AG04450 (cell line): Measurements from ENCODE around the gene FOXE3. TPM values are rescaled to one million over a fixed set of nuclear protein-coding genes. Genes with fewer than 3 reads are reported as not detected.

ENCODE experiments used
- CTCF ChIA-PET: fragments of 300-600, 350-600 bp; formaldehyde crosslinking; extraction: SDS; loops from one replicate; lab custom pipeline; 2022; ENCODE audit warnings: antibody characterized with exemption, inconsistent platforms; lab: Charles Lee
- POLR2A ChIA-PET: fragments of 350-600 bp; formaldehyde crosslinking; extraction: SDS; loops from one replicate; lab custom pipeline; 2021; ENCODE audit warnings: antibody characterized with exemption, inconsistent platforms; lab: Yijun Ruan, JAX
- DNase-seq: peaks from one replicate; pipeline ENCODE4 v3.0.0-alpha.2; 2011; ENCODE audit warnings: low read depth, low spot score
- H3K27ac ChIP-seq: one replicate; pipeline ENCODE4 v1.5.1; 2012; ENCODE audit warnings: low read depth, low read length, control low read depth
- H3K27me3 ChIP-seq: one replicate; pipeline ENCODE4 v1.6.0; 2012; ENCODE audit warnings: low read length; ENCODE audit not compliant: control insufficient read depth, insufficient read depth
- H3K4me3 ChIP-seq: 2 replicates; pipeline ENCODE4 v1.5.1; 2011; ENCODE audit warnings: mild to moderate bottlenecking, low read depth, low read length, control low read depth
- H3K9me3 ChIP-seq: 2 replicates; pipeline ENCODE4 v1.5.1; 2012; ENCODE audit warnings: low read length; ENCODE audit not compliant: control insufficient read depth, insufficient read depth
- polyA plus RNA-seq: library from polyadenylated mRNA; depleted of rRNA; stranded (reverse); fragments of >200 nt; gene quantifications from 2 replicates; pipeline ENCODE4 v1.2.3, GENCODE V29; 2011
- TF ChIP-seq, protein P1 (sequence below): IDR thresholded peaks from 2 replicates; pipeline ENCODE4 v1.5.1; 2011; ENCODE audit warnings: low read depth, low read length, control low read depth, inconsistent platforms

Gene FOXE3
- polyA plus RNA-seq, 1 experiment = not detected

DNA sequence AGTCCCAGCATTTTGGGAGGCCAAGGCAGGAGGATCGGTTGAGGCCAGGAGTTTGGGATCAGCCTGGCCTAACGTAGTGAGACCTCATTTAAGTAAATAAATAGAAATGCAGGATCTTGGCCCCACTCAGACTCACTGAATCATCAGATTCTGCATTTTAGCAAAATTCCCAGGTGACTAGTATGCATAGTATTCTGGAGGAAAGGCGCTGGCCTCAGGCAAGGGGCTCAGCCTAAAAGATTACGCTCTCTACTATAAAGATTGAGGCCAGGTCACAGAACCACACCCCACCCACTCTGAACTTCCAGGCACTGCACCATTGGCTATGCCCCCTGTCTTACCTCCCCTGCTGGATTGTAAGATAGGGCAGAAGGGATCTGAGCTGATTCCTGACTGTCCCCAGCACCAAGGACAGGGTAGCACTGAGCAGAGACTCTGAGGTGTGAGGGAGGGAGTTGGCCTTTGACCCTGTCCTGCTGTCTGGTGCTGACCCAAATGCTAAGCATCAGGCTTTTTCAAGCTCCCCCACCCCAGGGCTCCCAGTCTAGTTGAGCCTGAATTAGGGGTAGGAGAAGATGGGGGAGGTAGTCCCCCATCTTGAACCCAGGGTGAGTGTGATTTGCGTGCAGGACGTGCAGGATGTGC is 2.7 kb downstream of the FOXE3 start:
- H3K27ac ChIP-seq = no peak overlapping the region
- no peak overlapping the region for H3K4me3 ChIP-seq
- ChIA-PET POLR2A (interaction anchor here (0.6 kb wide), 1 partner anchor 15 kb away, joined by 4 read pairs; no protein-coding TSS in a partner anchor), CTCF (interaction anchor here (1.3 to 9.9 kb wide), 5 partner anchors 12 to 307 kb away, joined by 4 to 96 read pairs (median 23); partner anchors contain the start of gene FOXD2)
- H3K27me3 ChIP-seq = peaks cover 43% of the 10 kb centered on the region
- no peak for DNase-seq
- no peaks in the 10 kb centered on the region for H3K9me3 ChIP-seq
- TF ChIP-seq, protein P1, sequence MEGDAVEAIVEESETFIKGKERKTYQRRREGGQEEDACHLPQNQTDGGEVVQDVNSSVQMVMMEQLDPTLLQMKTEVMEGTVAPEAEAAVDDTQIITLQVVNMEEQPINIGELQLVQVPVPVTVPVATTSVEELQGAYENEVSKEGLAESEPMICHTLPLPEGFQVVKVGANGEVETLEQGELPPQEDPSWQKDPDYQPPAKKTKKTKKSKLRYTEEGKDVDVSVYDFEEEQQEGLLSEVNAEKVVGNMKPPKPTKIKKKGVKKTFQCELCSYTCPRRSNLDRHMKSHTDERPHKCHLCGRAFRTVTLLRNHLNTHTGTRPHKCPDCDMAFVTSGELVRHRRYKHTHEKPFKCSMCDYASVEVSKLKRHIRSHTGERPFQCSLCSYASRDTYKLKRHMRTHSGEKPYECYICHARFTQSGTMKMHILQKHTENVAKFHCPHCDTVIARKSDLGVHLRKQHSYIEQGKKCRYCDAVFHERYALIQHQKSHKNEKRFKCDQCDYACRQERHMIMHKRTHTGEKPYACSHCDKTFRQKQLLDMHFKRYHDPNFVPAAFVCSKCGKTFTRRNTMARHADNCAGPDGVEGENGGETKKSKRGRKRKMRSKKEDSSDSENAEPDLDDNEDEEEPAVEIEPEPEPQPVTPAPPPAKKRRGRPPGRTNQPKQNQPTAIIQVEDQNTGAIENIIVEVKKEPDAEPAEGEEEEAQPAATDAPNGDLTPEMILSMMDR = no peak

GRCh38 chr1:47420547-47420946 is 4.5 kb downstream of the FOXE3 start:
- Histone ChIP-seq H3K27me3 (peaks cover 32% of the 10 kb centered on the region), H3K4me3 (no peak overlapping the region), H3K9me3 (no peaks in the 10 kb centered on the region), H3K27ac (no peak overlapping the region)
- DNase-seq = no peak
- ChIA-PET CTCF (interaction anchor here (0.6 to 9.9 kb wide), 10 partner anchors 8 to 306 kb away, joined by 3 to 96 read pairs (median 6); partner anchors contain the start of gene FOXD2), POLR2A (no interaction called here)
- TF ChIP-seq, protein P1 = no peak

DNA sequence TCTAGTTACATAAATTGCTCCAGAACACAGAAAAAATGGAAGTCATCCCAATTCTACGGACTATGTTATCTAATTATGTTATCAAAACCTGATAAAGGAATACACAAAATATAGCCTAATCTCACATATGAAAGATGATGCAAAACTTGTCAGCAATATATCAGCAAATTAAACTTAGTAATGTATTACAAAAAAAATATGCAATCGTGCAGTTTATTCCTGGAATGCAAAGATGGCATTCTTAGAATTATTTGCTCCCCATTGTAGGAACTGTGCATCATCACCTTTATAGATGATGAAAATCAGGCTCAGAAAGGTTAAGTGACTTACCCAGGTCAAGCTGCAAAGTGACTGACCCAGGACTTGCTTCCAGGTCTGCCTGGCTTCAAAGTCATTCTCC is 7.8 kb downstream of the FOXE3 start:
- ChIA-PET CTCF (interaction anchor here (0.7 to 9.9 kb wide), 12 partner anchors 8 to 302 kb away, joined by 3 to 96 read pairs (median 6); partner anchors contain the start of gene FOXD2), POLR2A (no interaction called here)
- DNase-seq = no peak
- H3K27ac ChIP-seq = no peak overlapping the region
- TF ChIP-seq, protein P1 = no peak
- no peaks in the 10 kb centered on the region for H3K9me3 ChIP-seq
- peaks cover 7% of the 10 kb centered on the region for H3K27me3 ChIP-seq
- no peak overlapping the region for H3K4me3 ChIP-seq

- no peak overlapping the region for H3K4me3 ChIP-seq
- no peaks in the 10 kb centered on the region for H3K9me3 ChIP-seq
- no peak overlapping the region for H3K27ac ChIP-seq
- peaks cover 1% of the 10 kb centered on the region for H3K27me3 ChIP-seq
- POLR2A ChIA-PET = interaction anchor here (0.6 kb wide), 1 partner anchor 134 kb away, joined by 4 read pairs; no protein-coding TSS in a partner anchor
- DNase-seq = no peak
- TF ChIP-seq, protein P1 = peak; percentile 91
- CTCF ChIA-PET = interaction anchor here (0.5 to 9.9 kb wide), 24 partner anchors 8 to 303 kb away, joined by 3 to 96 read pairs (median 5); partner anchors contain the start of gene FOXD2
Measured at GRCh38 chr1:47424336-47424982, 8.4 kb downstream of the FOXE3 start.
